Neural progenitor cell (in vitro differentiated cells): Measurements from ENCODE around the gene BAG1.

Experiments
- CTCF ChIP-seq: fragments of 200-600 bp; sonication (generic); IDR thresholded peaks from 2 replicates; pipeline ENCODE4 v1.5.1; 2017; ENCODE audit warnings: antibody characterized with exemption, mild to moderate bottlenecking
- EZH2 ChIP-seq: fragments of 200-600 bp; sonication (generic); IDR thresholded peaks from 2 replicates; pipeline ENCODE4 v1.6.1; 2017; ENCODE audit warnings: antibody characterized with exemption, mild to moderate bottlenecking, moderate library complexity
- EZH2phosphoT487 ChIP-seq: fragments of 200-600 bp; sonication (generic); IDR thresholded peaks from 2 replicates; pipeline ENCODE4 v1.6.1; 2017; ENCODE audit warnings: antibody characterized with exemption

DNA sequence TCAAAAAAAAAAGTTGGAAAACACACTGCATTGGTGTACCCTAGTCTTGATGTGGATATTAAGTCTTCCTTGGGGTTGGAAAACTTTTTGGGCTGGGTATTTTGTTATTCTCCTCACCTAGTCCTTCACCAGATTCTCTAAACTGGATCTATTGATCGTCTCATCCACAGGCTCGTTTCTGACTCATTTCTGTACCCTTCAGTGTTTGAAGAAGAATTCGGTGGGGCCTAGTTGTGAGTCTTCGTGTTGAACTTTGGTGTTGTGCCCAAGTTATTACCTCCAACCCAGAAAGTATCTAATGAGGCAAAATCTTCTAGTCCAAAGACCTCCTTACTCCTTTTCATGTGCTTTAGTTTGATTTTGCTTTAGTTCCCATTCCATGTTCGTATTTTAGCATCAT lies 27.4 kb upstream of the BAG1 start:
- TF ChIP-seq CTCF = no peak
- TF ChIP-seq EZH2 = no peak
- no peak for TF ChIP-seq EZH2phosphoT487
